ENCODE results near the gene PADI2.

- TF ChIP-seq CTCF (IDR thresholded peaks at IDR 0.05; ENCODE audit: extremely low read depth in 1 of 2, insufficient read depth in 1 of 2, low read depth in 1 of 2, low read length in 2 of 2), result no peak
- no peak for TF ChIP-seq POLR2AphosphoS5 (IDR thresholded peaks at IDR 0.05; ENCODE audit: insufficient read depth, low read depth, low read length)
- no peak for TF ChIP-seq POLR2A (IDR thresholded peaks at IDR 0.05; ENCODE audit: low read depth, low read length)
Observed at GRCh38 chr1:17167786-17168090, 48.5 kb upstream of the PADI2 start.
